OCI-LY7 (cell line): ENCODE results near the gene SRPRA.

Source experiments
- CTCF ChIP-seq: fragments of 200-600 bp; sonication (generic); conservative IDR thresholded peaks from 2 replicates; pipeline ENCODE4 v1.5.1; 2014; ENCODE audit warnings: mild to moderate bottlenecking, antibody characterized with exemption, low read length, moderate library complexity, mixed read lengths
- EZH2phosphoT487 ChIP-seq: fragments of 200-600 bp; sonication (generic); IDR thresholded peaks from 2 replicates; pipeline ENCODE4 v1.6.1; 2018; ENCODE audit warnings: low read depth, borderline replicate concordance, mild to moderate bottlenecking, mixed run types, antibody characterized with exemption, low read length, moderate library complexity, mixed read lengths

DNA sequence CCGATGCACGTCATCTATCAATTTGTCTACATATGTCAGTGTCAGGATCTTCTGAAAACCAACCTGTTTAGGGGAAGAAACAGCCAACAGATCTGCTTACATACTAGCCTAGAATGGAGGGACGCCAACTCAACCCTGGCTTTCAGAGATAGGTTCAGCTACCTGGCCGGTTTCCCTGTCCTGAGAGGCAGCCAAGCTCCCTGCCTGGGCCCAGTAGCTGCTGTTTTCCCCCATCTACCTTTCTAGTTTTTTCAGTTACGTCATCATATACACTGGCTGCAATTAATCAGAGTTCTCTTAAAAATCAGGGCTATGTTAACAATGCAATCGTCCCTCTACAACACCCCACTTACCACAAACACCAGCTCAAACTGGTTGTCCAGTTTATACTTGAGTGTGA lies 1.0 kb downstream of the SRPRA start:
- TF ChIP-seq CTCF (no peak), EZH2phosphoT487 (no peak)
